Muscle of leg (tissue), 11 donors: ENCODE results near the gene PRKAB1. TPM values are rescaled to one million over a fixed set of nuclear protein-coding genes. Genes with fewer than 3 reads are reported as not detected.

Experiments
- DNase-seq: peaks from one replicate; pipeline ENCODE4 v3.0.0; 2013
- H3K27ac ChIP-seq: one replicate; pipeline ENCODE4 v1.5.1; 2013; ENCODE audit warnings: mild to moderate bottlenecking, low read length, control low read depth
- H3K27me3 ChIP-seq: one replicate; pipeline ENCODE4 v1.6.1; 2013; ENCODE audit warnings: low read length; ENCODE audit not compliant: control insufficient read depth, insufficient read depth
- H3K36me3 ChIP-seq: one replicate; pipeline ENCODE4 v1.6.1; 2013; ENCODE audit warnings: low read length; ENCODE audit not compliant: control insufficient read depth, insufficient read depth
- H3K4me1 ChIP-seq: one replicate; pipeline ENCODE4 v1.6.1; 2013; ENCODE audit warnings: low read length; ENCODE audit not compliant: control insufficient read depth, insufficient read depth
- H3K4me3 ChIP-seq: one replicate; pipeline ENCODE4 v1.5.1; 2013; ENCODE audit warnings: low read length, control low read depth
- H3K9me3 ChIP-seq: replicated peaks from 2 replicates; pipeline ENCODE4 v1.6.1; 2013; ENCODE audit warnings: low read depth, low read length; ENCODE audit not compliant: control insufficient read depth
- WGBS: methylation state at CpG from one replicate; pipeline ENCODE4 v1.1.5; 2013; ENCODE audit warnings: missing lambda C conversion rate; ENCODE audit not compliant: insufficient coverage; 5-methylcytosine and 5-hydroxymethylcytosine counted together
- polyA plus RNA-seq, 8 donors: library from polyadenylated mRNA; unstranded; fragments of 120-200 nt; gene quantifications; one replicate each; pipeline versions ENCODE4 v1.2.1 to v1.2.3, GENCODE V29; 2013; ENCODE audit warnings: inconsistent platforms in 1 of 8, low replicate concordance in 1 of 8; ENCODE audit not compliant: insufficient read length in 8 of 8, insufficient read depth in 1 of 8
- total RNA-seq: library from RNA; stranded (reverse); fragments of 120-200 nt; gene quantifications from one replicate; pipeline ENCODE4 v1.2.4, GENCODE V29; 2013

The PRKAB1 gene
- total and polyA plus RNA-seq, 9 donors = 12.8 to 31.5 (median 22.0) TPM

- peaks cover 5% of the 10 kb centered on the region for H3K4me1 ChIP-seq
- WGBS = no CpG with 5 or more reads among the region's 3 CpGs
- peaks cover 45% of the 10 kb centered on the region for H3K36me3 ChIP-seq
- H3K27ac ChIP-seq = no peak overlapping the region
- no peak overlapping the region for H3K4me3 ChIP-seq
- no peaks in the 10 kb centered on the region for H3K27me3 ChIP-seq
- H3K9me3 ChIP-seq = no peaks in the 10 kb centered on the region
- no peak for DNase-seq
Measured at GRCh38 chr12:119671070-119671469, 3.1 kb downstream of the PRKAB1 start.

GRCh38 chr12:119672194-119672593 is 4.3 kb downstream of the PRKAB1 start:
- peaks cover 5% of the 10 kb centered on the region for H3K4me1 ChIP-seq
- no peaks in the 10 kb centered on the region for H3K27me3 ChIP-seq
- no peak overlapping the region for H3K4me3 ChIP-seq
- peak overlapping the region; percentile 8 for H3K27ac ChIP-seq
- DNase-seq = no peak
- no peaks in the 10 kb centered on the region for H3K9me3 ChIP-seq
- peaks cover 56% of the 10 kb centered on the region for H3K36me3 ChIP-seq
- WGBS = 83% methylated on average over 2 of the region's 8 CpGs

- DNase-seq = peak; percentile 66
- Histone ChIP-seq H3K27ac (peak overlapping the region; percentile 75), H3K27me3 (no peaks in the 10 kb centered on the region), H3K4me3 (no peak overlapping the region), H3K36me3 (peaks cover 69% of the 10 kb centered on the region), H3K9me3 (no peaks in the 10 kb centered on the region), H3K4me1 (peaks cover 4% of the 10 kb centered on the region)
- 92% methylated on average over 2 of the region's 7 CpGs for WGBS
Measured at GRCh38 chr12:119673634-119674033, 5.7 kb downstream of the PRKAB1 start.

GRCh38 chr12:119674560-119674959 is 6.6 kb downstream of the PRKAB1 start:
- H3K36me3 ChIP-seq = peaks cover 78% of the 10 kb centered on the region
- H3K4me1 ChIP-seq = peaks cover 2% of the 10 kb centered on the region
- DNase-seq = no peak
- 79% methylated on average over 4 of the region's 4 CpGs for WGBS
- peak overlapping the region; percentile 23 for H3K27ac ChIP-seq
- H3K27me3 ChIP-seq = no peaks in the 10 kb centered on the region
- no peaks in the 10 kb centered on the region for H3K9me3 ChIP-seq
- H3K4me3 ChIP-seq = no peak overlapping the region

- Histone ChIP-seq H3K4me1 (no peaks in the 10 kb centered on the region), H3K27ac (no peak overlapping the region), H3K4me3 (no peak overlapping the region), H3K36me3 (peaks cover 90% of the 10 kb centered on the region), H3K9me3 (no peaks in the 10 kb centered on the region), H3K27me3 (no peaks in the 10 kb centered on the region)
- 91% methylated on average over 5 of the region's 9 CpGs for WGBS
- DNase-seq = no peak
Measured at GRCh38 chr12:119676022-119676421, 8.1 kb downstream of the PRKAB1 start.

- Histone ChIP-seq H3K27ac (no peak overlapping the region), H3K4me1 (no peaks in the 10 kb centered on the region), H3K27me3 (no peaks in the 10 kb centered on the region), H3K9me3 (no peaks in the 10 kb centered on the region), H3K4me3 (no peak overlapping the region), H3K36me3 (peaks cover 92% of the 10 kb centered on the region)
- no peak for DNase-seq
- 89% methylated on average over 13 of the region's 13 CpGs for WGBS
Measured at GRCh38 chr12:119676573-119676972, 8.6 kb downstream of the PRKAB1 start.

- Histone ChIP-seq H3K27ac (no peak overlapping the region), H3K4me1 (peaks cover 3% of the 10 kb centered on the region), H3K27me3 (no peaks in the 10 kb centered on the region), H3K9me3 (no peaks in the 10 kb centered on the region), H3K4me3 (no peak overlapping the region), H3K36me3 (peaks cover 85% of the 10 kb centered on the region)
- 81% methylated on average over 3 of the region's 7 CpGs for WGBS
- no peak for DNase-seq
Measured at GRCh38 chr12:119678459-119678858, 10.5 kb downstream of the PRKAB1 start.

- Histone ChIP-seq H3K27me3 (no peaks in the 10 kb centered on the region), H3K36me3 (peaks cover 79% of the 10 kb centered on the region), H3K9me3 (no peaks in the 10 kb centered on the region), H3K4me3 (no peak overlapping the region), H3K27ac (no peak overlapping the region), H3K4me1 (peaks cover 8% of the 10 kb centered on the region)
- WGBS = 93% methylated on average over 4 of the region's 5 CpGs
- DNase-seq = no peak
Measured at GRCh38 chr12:119679081-119679480, 11.1 kb downstream of the PRKAB1 start.

GRCh38 chr12:119679490-119679889 is 11.6 kb downstream of the PRKAB1 start:
- no peak overlapping the region for H3K4me3 ChIP-seq
- H3K9me3 ChIP-seq = no peaks in the 10 kb centered on the region
- H3K27me3 ChIP-seq = no peaks in the 10 kb centered on the region
- peaks cover 12% of the 10 kb centered on the region for H3K4me1 ChIP-seq
- peaks cover 75% of the 10 kb centered on the region for H3K36me3 ChIP-seq
- H3K27ac ChIP-seq = no peak overlapping the region
- 94% methylated on average over 9 of the region's 10 CpGs for WGBS
- no peak for DNase-seq

- H3K9me3 ChIP-seq = no peaks in the 10 kb centered on the region
- H3K4me1 ChIP-seq = peaks cover 18% of the 10 kb centered on the region
- H3K27me3 ChIP-seq = no peaks in the 10 kb centered on the region
- peaks cover 59% of the 10 kb centered on the region for H3K36me3 ChIP-seq
- no peak overlapping the region for H3K27ac ChIP-seq
- H3K4me3 ChIP-seq = no peak overlapping the region
- no peak for DNase-seq
- 90% methylated on average over 4 of the region's 8 CpGs for WGBS
Measured at GRCh38 chr12:119681111-119681510, 13.2 kb downstream of the PRKAB1 start.
